ENCODE data around the gene PSAPL1.

Gene PSAPL1

DNA sequence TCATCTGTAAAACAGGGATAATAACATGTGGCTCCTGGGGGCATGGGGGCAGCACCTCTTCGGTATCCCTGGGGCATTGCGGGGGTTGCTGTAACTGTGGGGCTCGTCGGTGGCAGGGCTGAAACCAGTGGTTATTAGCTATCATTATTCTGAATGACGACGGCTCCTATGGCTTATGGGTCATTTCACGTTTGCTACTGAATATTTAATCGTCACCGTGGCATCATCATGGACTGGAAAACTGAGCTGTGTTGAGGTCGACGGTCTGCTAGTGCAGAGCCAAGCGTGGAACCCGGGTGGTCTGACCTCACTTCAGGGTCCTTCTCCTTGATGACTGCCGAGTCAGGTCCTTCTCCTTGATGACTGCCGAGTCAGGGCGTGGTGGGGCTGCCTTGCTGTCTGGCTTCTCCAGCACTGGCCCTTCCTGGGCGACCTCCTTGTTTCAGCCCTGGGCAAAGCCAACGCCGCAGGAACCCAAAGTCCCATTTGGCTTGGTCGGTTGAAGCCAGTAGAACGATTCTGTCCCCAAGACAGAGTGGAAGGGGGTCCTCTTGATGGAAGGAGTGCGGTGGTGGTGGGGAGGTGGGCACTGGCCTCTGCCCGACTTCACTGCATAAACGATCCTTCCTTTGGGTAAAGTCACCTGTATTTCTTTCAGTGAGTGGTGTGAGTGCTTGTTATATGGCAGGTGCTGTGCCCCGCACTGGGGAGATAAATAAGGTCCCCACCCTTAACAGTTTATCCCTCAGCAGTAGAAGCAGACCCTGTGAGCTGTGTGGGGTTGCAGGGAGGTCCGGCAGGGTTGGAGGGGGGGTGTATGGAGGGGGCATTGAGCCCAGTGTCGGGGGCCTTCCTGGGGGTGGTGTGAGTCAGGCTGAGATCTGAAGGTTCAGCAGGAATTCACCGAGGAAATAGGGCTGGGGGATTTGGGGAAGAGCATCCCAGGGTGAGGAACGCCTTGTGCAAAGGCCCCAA, 40.8 kb downstream of the PSAPL1 start:
- DNase-seq: no peak

DNA sequence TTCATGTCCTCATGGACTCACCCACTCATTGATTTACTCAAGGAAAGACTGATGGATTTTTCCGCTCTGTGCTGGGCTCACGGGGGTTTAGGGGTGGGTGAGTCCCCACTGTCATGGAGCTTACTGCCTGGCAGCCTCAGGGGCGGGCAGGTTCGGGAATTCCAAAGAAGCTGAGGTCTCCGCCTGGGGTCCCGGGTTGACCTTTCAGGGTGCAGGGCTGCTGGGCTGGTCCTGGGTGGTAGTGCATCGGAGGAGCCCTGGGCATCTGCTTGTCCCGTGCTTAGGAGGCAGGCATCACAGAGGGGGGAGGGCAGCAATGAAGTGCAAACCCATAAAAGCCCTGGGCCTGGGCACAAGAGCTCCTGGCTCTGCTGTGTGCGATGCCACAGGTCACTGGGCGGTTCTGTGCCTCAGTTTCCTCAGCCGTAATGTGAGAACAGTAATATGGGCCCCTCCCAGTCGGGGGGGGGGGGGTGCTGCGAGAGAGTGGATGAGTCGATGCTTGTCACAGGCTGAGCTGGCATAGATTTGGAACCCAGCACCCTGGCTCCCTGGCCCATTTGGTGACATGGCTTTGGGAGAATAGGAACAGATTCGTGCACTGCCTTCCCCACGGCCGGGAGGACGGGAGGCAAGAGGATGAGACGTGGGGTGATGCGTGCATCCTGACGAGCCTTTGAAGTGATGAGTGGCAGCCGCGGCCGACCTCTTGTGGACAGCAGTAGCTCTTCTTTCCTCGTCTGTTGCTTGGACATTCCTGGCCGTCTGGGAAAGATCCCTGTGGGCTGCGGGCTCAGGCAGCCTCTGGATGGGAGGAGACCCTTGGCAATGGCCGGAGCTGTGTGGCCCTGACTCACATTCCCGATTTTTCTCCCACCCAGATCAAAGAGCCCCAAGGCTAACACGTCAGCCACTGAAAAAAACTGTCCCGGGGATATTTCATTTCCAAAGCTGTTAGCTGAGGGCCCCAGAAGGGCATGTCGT, 42.0 kb downstream of the PSAPL1 start:
- DNase-seq: peak; percentile 37

DNA sequence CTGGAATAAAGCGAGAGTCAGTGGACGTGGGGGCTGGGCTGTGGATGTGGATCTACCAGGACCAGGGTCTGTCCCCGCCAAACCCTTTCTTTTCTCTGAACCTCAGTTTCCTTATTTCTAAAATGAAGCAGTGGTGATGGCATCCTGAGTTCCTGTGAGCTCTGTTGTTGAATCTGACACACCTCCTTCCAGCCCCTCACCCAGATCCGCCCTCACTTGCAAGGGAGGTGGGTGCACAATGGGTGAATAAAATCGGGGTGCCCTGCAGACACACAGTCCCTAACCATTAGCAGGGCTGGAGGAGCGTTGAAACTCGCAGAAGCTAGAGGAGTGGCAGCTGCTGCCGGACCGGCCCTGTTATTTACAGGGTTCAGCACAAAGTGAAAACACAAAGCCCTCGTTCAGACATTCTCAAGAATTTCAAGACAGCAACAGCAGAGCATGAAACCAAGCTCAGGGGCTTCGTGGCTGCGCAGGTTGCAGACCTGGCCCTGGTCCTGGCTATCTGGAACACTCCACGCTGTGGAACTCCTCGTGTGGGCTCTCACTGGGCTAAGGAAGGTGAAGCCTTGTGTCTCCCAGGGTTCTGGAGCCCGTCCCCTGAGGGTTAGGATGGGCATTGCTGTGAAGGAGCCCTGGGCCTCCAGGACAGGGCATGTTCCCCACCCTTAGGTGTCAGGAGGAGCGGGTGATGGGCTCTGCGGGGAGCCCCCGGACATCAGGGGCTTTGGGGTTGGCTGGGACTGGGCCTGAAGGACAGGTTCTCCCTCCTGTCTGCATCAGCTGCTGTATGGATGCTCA, 42.9 kb downstream of the PSAPL1 start:
- no peak for DNase-seq

DNA sequence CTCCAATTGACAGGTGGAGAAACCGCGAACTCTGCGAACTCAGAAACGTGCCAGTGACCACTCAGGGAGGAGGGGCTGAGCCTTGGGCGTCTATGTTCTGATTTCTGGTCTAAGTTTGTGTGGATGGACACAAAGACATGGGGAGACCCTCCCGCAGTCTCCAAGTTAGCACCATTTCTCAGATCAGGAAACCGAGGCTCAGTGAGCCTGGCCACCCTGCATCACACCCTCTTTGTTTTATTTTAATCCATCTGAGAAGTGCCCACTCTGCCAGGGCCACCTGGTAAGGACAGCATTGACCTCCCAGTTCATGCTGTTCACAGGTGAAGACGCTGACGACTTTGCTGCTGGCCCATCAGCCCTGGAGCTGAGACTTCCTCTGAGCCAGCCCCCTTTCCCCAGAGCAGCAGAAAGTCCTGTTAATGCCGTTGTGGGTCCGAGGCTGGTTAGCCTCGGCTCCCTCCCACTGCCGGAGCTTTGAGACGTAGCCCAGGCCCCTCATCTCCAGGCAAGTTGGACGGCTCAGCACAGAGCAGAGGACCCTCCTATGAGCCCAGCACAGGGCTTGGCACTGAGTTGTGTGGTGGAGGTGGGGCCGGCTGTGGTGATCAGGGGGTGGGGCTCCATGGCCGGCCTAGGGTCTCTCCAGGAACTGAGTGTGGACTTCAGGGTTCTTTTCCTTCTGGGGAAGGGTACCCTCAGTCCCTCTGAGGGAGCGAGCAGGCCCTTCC, 43.7 kb downstream of the PSAPL1 start:
- DNase-seq: no peak

DNA sequence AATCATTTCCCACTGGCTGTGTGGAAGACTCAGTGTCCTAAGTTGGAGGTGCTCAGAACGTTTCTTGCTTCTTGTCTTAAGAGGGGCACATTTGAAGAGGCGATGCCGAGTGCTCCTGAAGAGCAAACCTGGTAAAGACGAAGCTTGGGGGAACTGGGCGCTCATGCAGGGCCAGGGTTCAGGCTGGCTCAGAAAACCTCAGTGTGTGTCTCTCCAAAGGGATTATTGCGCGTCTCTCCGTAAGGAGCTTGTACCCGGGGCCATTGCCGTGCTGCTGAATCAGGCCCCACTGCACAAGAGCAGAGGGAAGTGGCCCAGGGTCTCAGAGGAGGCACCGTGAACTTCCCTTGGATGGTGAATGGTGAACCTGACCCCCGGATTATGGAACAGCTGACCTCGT, 44.4 kb downstream of the PSAPL1 start:
- DNase-seq: no peak

DNA sequence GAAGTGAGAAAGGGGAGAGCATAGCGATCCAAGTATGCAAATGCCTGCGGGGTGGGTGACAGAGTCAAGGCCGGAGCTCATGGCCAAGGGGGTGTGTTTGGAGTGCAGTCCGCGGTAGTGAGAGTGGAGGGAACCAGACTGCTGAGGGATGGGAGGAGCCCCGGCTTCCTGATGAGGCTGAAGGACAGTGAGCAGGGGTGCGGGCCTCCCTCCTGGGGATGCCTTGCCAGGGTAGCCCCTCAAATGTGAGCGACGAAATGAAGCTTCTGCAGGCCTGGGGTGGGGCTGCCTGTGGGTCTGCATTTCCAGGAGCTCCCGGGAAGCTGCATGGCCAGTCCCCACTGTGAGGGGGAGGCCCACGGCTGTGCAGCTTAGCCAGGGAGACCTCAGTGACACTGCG, 45.0 kb downstream of the PSAPL1 start:
- DNase-seq: no peak

DNA sequence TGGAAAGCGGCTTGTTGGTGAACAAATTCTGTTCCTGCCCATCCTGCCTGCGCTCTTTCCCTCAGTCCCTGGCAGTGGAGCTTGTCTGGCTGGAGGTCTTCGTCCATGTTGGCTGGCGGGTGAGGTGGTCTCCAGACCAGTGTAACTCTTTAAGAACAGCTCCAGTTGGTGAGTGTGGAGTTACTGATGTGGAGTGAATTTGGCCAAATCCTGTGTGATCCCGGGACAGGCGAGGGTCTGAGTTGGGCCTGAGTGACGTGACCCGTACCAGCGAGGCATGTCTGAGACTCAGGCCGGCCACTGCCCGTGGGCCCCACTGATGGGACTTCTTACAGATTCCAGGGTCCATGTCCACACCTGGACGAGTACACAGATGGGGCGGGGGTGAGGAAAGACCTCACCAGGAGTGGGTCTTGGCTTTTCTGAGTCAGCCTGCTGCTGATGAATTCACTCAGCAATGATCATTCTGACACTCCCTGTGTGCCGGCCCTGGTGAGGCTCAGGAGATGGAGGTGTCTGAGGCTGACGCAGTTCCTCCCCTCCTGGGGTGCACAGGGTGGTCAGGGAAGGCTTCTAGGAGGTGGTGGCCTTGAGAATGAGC, 45.5 kb downstream of the PSAPL1 start:
- DNase-seq: no peak

DNA sequence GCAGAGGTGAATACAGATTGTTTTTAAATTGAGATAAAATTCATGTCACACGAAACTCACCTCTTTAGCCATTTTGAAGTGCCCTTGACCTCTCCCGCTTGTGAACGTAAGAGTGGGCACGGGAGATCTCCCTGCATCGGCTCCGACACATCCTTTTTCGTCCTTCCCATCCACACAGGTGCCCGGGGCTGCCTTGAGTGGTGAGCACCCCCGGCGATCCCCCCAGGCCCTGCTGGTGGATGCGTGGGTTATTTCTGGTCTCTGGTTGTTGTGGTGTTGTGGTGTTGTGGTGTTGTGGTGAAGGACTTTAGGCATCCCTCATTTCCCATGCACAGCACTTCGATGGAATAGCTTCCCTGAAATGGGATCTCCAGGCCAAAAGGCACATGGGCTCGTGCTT, 46.1 kb downstream of the PSAPL1 start:
- DNase-seq: no peak

DNA sequence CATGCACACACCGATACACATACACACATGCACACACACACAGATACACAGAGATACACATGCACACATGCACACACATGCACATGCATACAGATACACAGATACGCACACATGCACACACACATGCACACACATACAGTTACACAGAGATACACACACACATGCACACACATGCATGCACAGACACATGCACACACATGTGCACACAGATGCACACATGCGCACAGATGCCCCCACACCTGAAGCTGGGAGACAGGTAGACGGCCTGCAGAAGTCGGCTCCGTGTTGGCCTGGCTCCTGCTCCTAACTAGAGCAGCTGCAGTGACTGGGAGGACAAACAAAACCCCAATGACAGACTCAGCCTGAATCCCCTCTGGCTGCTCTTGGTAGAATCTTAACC, 46.8 kb downstream of the PSAPL1 start:
- DNase-seq: no peak

DNA sequence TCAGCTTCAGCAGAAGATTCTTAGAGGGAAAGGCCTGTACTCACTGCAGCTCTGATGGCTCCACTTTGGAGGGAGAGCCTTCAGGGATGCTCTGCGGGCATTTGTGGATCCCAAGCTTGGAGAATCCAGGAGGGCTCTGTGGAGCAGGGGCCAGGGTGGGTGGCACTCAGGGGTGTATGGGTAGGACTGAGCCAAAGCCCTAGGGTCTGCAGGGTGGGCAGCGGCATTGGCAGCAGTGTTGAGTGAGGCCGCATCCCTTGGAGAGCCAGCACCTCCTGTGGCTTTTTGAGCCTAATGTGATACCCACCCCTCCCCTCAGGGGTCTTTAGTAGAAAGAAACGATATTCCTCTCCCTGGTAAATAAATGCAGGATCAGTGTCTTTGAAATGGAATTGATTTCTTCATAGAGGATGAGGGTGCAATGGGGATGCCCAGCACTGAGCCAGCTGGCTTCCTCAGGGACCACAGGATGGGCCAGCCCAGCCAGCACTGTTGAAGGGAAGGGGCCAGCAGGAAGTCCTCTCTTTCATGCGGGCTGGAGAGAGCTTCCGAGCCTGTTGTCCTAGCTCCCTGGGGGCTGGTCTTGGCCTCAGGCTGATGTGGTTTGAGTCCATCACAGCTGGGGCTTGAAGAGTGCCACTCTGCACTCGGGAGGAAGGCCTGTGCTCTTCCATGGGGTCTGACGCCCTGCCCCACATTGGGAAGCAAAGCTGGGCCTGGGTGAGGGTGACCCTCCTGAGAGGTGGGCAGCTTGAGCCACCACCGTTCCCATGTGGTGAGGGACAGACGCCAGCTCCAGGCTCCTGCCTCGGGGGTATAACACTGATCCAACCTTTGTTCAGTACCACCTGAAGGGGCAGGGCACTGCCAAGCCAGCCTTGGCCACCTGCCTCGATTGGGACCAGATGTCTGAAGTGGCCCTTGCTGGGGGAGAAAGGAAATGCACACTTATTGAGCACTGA, 49.5 kb downstream of the PSAPL1 start:
- no peak for DNase-seq

DNA sequence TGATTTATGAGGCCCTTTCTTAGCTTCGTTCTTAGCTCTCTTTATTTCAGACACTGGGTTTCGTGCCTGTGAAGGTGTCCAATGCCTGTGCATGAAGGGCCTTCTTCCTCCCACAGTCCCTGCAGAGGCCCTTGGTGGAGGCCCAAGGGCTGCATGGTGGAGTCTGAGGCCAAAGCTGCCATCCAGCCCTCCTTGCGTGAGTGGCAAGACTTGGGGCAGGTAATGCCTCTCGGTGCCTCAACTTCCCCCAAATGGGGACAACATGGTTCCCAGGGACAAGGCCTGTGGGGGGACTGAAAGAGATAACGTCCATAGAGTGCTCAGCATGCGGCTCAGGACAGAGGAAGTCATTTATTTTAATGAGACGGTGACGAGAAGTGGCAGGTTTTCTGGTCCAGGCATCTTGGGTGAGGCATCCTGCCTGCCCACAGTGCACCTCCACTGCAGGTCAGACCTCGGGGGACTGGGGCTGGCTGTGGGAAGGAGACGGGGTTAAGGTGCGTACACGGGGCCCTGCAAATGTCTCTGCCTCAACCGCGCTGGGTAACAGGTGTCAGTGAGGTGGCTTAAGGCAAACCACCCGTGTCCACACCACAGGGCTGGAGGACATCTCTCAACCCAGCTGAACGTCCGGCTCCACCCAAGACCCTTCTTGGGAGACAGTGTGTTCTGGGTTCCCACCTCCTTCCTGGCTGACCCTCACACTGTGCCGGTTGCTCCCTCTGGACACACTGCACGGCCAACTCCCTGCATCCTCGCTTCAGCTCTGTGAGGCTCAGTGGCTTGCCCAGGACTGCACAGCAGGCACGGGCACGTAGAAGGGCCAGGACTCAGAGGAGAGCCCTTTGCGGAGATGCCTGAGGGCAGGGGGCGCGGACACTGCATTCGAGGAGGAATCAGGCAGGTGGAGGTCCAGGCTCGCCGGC, 50.5 kb downstream of the PSAPL1 start:
- DNase-seq: no peak

DNA sequence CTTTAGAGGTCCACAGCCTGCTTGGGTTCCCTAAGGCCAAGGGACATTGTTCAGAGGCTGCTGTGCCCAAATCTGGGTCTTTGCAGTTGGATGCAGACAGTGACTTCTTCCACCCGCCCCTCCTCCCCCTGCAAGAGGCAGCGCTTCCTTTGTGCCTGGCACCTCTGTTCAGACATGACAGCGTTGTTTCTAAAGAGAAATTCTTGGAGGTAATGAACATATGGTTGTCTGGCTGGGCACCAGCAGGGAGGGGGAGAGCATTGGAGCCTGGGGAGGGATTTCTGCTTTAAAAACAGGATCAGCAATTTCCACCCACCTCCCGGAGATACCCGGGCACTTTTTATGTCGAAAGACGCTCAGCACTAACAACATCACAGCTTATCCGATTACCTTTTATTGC, 51.5 kb downstream of the PSAPL1 start:
- DNase-seq: no peak

DNA sequence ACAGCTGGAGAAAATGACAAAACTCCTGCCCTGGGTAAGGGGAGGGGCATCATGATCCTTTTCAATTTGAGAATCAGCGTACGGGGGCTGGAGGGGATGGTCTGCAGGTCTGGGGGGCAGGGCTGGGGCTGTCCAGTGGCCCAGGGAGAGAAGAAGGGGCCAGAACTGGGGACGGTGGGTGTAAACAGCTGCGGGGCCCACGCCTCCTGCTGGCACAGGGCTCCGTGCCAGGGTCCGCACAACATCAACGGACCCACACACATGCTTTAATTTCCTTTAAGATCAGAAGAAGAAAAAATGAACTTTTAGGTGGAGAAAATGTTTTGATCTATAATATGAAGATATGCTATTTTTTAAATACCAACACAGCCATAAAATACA, 52.1 kb downstream of the PSAPL1 start:
- no peak for DNase-seq

DNA sequence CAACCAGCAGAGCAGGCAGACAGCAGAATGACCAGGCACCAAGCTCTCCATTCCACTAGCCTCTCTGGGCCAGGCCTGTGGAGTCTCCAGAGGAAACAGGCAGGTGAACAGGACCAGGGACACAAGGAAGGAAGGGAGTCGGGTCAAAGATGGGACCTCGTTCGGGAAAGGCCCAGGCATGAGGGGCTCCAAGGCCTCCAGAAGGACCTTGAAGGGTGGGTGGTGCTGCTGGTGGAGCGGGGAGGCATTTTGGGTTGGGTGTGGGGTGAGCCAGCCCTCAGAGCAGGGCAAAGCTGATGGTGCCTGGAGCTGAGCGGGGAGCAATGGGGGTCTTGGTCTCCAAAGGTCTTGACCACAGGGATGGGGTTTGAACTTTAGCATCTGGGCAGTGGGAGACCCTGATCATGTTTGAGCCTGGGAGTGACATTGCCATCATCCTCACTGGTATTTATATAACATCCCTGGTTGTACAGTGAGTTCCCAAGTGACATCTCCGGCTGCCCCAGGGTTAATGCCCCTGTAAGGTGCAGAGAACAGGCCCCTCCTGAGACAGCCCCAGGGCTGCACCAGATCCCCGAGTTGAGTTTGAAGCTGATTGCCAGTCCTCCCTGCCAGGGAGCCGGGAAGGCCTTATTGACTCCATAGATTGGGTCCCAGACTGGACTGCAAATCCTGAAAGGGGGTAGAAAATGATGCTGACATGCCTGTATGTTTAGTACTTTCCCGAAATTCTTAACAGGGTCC, 52.7 kb downstream of the PSAPL1 start:
- DNase-seq: no peak

DNA sequence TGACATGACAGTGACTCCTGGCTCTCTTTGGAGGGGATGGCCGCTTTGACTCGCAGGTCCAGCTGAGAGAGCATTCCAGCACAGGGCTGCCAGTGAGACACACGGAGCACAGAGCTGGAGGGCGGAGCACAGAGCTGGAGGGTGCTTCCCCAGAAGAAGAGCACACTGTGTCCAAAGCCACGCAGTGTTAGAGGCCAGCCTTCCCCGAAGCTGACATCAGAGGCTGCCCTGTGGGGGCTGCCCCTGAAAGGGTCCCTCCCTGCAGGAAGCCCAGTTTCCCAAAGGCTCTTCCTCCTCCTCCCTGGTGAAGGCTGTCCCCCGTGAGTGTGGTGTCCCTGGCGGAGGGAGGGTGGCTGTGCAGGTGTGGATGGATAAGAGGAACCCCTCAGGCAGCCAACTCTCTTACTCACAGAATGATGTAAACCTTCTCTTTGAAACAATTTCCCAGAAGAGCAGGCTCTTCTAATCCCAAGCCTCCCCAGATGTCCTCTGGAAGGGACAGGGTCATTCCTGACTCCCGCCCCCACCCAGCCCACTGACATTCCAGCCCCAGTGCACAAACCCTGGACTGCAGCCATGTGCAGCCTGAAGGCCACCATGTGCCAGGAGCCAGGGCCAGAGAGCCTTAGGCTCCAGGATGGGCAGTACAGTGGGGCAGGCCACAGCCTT, 53.4 kb downstream of the PSAPL1 start:
- DNase-seq: peak; percentile 32

Measured in EL (cell line).